Neural crest cell (in vitro differentiated cells): Measurements from ENCODE around the gene RAE1. TPM values are rescaled to one million over a fixed set of nuclear protein-coding genes. Genes with fewer than 3 reads are reported as not detected.

ENCODE experiments used
- DNase-seq: peaks from one replicate; pipeline ENCODE4 v3.0.0; 2021; ENCODE audit warnings: low read depth, mixed read lengths, low spot score
- H3K27ac Mint-ChIP-seq: one replicate; pipeline ENCODE4 v1.8.0; 2021; ENCODE audit warnings: mild to moderate bottlenecking, mixed read lengths; ENCODE audit not compliant: unreplicated experiment
- H3K27me3 Mint-ChIP-seq: 2 replicates; pipeline ENCODE4 v1.8.0; 2021; ENCODE audit warnings: low read depth, mild to moderate bottlenecking, mixed read lengths
- H3K36me3 Mint-ChIP-seq: 2 replicates; pipeline ENCODE4 v1.8.0; 2021; ENCODE audit warnings: low read depth, mild to moderate bottlenecking, mixed read lengths
- H3K4me1 Mint-ChIP-seq: 2 replicates; pipeline ENCODE4 v1.8.0; 2021; ENCODE audit warnings: mixed read lengths
- H3K4me3 Mint-ChIP-seq: one replicate; pipeline ENCODE4 v1.8.0; 2021; ENCODE audit warnings: mild to moderate bottlenecking, mixed read lengths
- H3K9me3 Mint-ChIP-seq: 2 replicates; pipeline ENCODE4 v1.8.0; 2021; ENCODE audit warnings: mixed read lengths
- total RNA-seq: library from RNA; stranded (reverse); gene quantifications from 2 replicates; pipeline ENCODE4 v1.2.1, GENCODE V29; 2021
- TF ChIP-seq, protein P1 (sequence below): fragments of 200-600 bp; sonication (generic); conservative IDR thresholded peaks from 2 replicates; pipeline ENCODE4 v1.5.0; 2021; ENCODE audit warnings: antibody characterized with exemption, mild to moderate bottlenecking

Gene RAE1
- total RNA-seq, 1 donor from 2014 or later = 57.0 TPM

DNA sequence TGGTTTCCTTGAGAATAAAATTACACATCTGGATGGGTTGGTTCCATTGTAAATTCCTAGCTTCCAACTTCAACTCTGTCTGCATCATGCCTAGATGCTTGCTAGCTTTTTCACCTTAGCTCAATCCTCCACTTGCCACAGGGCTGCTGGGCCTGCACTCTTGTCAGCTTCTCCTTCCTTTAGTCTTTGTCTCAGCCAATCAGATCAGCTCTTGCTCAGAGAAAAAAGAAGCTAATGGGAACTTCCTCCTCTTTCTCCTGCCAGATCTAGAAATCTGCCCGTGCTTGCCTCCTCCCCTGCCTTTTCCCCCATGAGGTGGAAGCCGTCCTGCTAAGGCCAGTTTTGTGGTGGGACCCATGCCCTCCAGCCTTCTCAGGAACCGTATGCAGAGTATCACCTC is 18.5 kb downstream of the RAE1 start:
- Mint-ChIP-seq H3K36me3 (peaks cover 23% of the 10 kb centered on the region), H3K4me1 (no peaks in the 10 kb centered on the region), H3K4me3 (no peak overlapping the region), H3K27me3 (no peaks in the 10 kb centered on the region), H3K9me3 (no peaks in the 10 kb centered on the region), H3K27ac (no peak overlapping the region)
- no peak for DNase-seq
- TF ChIP-seq, protein P1, sequence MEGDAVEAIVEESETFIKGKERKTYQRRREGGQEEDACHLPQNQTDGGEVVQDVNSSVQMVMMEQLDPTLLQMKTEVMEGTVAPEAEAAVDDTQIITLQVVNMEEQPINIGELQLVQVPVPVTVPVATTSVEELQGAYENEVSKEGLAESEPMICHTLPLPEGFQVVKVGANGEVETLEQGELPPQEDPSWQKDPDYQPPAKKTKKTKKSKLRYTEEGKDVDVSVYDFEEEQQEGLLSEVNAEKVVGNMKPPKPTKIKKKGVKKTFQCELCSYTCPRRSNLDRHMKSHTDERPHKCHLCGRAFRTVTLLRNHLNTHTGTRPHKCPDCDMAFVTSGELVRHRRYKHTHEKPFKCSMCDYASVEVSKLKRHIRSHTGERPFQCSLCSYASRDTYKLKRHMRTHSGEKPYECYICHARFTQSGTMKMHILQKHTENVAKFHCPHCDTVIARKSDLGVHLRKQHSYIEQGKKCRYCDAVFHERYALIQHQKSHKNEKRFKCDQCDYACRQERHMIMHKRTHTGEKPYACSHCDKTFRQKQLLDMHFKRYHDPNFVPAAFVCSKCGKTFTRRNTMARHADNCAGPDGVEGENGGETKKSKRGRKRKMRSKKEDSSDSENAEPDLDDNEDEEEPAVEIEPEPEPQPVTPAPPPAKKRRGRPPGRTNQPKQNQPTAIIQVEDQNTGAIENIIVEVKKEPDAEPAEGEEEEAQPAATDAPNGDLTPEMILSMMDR = no peak

DNA sequence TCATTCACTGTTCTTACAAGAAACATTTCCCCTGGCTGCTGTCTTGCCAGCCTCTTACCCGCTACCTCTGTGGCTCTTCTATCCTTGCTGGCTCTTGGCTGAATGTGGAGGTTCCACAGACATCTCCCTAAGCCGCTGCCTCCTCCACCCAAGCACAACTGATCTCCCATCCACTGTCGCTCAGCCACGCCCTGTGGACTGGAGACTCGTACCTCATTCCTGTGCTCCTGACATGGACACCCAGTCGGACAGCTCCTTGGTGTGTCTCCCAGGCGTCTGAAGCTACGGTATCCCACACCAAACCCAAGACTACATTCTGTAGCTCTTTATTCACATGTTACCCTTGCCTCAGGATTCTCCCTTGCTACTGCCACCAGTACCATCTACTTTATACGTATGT is 19.3 kb downstream of the RAE1 start:
- Mint-ChIP-seq H3K9me3 (no peaks in the 10 kb centered on the region), H3K4me3 (no peak overlapping the region), H3K27ac (no peak overlapping the region), H3K4me1 (no peaks in the 10 kb centered on the region), H3K36me3 (peaks cover 24% of the 10 kb centered on the region), H3K27me3 (no peaks in the 10 kb centered on the region)
- TF ChIP-seq, protein P1 = no peak
- DNase-seq = no peak

DNA sequence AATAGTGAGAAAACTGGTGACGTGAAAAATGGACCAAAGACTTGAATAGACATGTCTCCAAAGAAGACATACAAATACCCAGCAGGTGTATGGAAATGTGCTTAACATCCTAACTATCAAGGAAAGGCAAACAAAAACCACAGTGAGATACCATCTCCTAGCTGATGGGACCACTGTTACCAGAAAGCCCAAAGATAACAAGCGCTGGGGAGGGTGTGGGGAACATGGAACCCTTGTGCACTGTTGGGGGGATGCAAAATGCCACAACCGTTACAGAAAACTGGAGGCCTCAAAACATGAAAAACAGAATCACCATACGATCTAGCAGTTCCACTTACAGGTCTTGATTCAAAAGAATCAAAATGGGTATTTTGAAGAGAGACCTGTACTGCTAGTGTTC is 20.3 kb downstream of the RAE1 start:
- TF ChIP-seq, protein P1 = no peak
- Mint-ChIP-seq H3K36me3 (peaks cover 27% of the 10 kb centered on the region), H3K27ac (no peak overlapping the region), H3K4me3 (no peak overlapping the region), H3K27me3 (no peaks in the 10 kb centered on the region), H3K4me1 (no peaks in the 10 kb centered on the region), H3K9me3 (no peaks in the 10 kb centered on the region)
- no peak for DNase-seq

DNA sequence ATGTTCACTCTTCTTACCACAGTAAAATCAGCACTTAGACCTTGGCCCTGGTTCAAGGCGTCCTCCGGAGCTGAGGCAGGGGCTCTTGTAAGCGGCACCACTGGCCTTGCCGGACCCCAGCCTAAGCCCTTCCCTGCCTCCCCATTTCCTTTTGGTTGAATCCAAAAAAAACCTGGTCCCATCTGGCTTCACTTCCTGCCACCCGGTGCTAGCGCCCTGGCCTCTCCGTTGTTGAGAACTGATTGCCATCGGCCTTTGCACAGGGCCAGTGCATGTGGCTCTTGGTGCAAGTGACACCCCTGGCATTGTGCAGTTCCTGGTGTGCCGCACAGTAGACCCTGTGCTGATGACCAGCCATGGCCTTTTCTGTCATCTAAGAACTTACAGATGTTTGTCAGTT is 21.1 kb downstream of the RAE1 start:
- TF ChIP-seq, protein P1 = no peak
- Mint-ChIP-seq H3K4me1 (no peaks in the 10 kb centered on the region), H3K27me3 (no peaks in the 10 kb centered on the region), H3K4me3 (no peak overlapping the region), H3K9me3 (no peaks in the 10 kb centered on the region), H3K36me3 (peaks cover 26% of the 10 kb centered on the region), H3K27ac (no peak overlapping the region)
- no peak for DNase-seq

DNA sequence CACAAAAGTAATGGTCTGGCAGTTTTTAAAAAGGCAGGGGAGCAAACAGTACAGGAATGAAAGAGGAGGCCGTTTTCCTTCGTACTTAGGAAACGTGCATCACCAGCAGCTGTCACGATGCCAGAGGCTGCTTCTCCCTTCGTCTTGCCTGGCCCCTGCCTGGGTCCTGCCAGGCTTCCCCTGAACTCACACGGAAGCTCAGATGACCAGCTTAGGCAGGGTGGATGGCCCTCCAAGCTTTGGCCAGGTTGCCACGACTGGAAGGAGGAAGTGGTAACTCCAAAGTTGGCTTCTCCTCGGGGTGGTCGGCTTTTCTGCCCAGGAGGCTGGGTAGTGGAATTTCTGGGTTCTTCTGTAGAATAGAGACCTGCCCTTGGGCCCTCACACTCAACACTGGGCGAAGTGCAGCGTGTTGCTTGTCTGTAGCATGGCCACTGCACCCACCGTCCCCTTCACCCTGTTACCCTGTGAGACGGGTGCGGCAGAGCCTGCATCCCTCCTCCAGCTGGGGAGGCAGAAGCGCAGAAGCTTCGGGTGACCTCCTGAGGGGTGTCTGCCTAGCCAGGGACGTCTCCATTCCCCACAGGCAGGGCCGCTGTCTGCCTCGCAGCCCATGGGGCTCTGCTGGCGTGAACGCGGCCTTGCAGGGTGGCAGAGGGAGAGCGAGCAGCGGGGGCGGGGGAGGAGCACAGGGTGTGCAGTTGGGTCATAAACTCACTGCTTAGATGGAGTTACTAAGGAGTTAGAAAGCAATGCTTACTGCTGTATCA is 21.7 kb downstream of the RAE1 start:
- H3K27ac Mint-ChIP-seq = peak overlapping the region; percentile 65
- peaks cover 26% of the 10 kb centered on the region for H3K36me3 Mint-ChIP-seq
- H3K4me3 Mint-ChIP-seq = no peak overlapping the region
- TF ChIP-seq, protein P1 = no peak
- no peaks in the 10 kb centered on the region for H3K27me3 Mint-ChIP-seq
- H3K4me1 Mint-ChIP-seq = no peaks in the 10 kb centered on the region
- no peaks in the 10 kb centered on the region for H3K9me3 Mint-ChIP-seq
- DNase-seq = no peak
